EL (cell line): ENCODE data around the gene KCTD20.
A peak's percentile ranks its signal among the peaks of the same experiment; 100 is the strongest.

Source experiments
- DNase-seq: peaks from one replicate; pipeline ENCODE4 v3.0.0-alpha.2; 2016

Gene KCTD20

DNA sequence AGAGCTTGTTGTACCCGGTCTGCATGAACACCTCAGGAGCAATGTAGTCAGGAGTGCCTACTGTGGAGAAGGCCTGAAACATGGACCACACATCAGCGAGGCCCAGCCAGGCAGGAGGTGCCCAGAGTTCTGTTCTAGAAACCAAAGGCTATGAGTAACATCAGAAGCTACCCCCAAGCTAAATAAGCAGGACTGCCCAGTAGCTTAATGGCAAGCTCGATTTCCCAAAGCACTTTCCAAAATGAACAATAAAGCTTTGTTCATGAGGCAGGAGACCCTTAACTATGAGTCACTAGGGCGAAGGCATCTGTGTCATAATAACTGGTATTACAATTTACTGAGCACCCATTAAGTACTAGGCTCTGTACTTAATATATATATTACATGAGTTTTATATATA, 57.1 kb downstream of the KCTD20 start:
- DNase-seq = no peak

GRCh38 chr6:36501686-36502085, 58.9 kb downstream of the KCTD20 start:
- DNase-seq = no peak

GRCh38 chr6:36504181-36504580, 61.4 kb downstream of the KCTD20 start:
- DNase-seq = no peak

DNA sequence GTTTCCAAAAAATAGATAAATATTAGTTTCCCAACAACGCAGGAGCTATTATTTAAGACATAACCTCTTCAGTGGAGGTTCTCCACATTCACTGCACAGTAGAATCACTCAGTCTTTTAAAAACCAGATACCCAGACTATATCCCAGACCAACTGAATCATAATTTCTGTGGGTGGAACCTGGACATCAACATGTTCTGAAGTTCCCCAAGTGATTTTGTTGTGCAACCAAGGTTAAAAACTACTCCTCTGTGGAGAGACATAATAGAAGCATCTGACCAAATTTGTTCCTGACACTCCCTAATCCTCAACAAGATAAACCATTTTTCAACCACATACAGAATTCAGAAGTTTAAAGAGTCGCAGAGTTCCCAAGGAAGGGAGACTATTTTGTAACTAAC, 62.2 kb downstream of the KCTD20 start:
- no peak for DNase-seq

DNA sequence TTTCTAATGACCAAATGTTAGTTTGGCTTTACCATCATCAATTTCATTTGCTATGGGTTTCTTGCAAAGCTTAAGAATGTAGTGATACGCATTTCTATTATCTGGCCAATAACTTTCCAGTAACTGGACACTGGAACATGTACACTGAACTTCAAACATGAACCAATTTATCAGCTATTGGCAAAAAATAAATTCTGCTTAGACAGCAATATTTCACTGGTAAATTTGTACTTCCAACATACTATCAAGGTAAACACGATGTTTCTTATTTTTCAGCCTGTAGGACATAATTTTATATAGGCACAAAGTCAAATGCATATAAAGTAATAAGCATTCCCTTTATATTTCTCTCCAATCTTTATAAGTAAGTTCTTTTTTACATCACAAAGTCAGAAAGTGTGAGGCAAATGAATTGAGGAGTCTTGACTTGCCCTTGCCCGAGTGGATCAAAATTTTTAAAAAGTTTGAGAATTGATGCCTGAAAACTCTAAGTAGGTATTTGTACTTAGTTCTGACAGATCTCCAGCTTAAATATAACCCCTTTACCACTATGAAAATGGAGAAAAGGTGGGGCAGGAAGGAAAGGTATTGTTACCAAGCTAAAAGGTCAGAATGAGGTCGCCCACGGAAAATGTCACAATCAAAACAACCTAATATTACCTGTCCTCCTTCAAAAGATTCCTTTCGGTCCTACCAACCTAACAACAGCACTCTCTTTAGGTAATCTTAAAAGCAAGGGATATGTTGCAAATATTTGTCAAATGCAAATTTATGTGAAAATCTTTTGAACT, 63.1 kb downstream of the KCTD20 start:
- DNase-seq = no peak

DNA sequence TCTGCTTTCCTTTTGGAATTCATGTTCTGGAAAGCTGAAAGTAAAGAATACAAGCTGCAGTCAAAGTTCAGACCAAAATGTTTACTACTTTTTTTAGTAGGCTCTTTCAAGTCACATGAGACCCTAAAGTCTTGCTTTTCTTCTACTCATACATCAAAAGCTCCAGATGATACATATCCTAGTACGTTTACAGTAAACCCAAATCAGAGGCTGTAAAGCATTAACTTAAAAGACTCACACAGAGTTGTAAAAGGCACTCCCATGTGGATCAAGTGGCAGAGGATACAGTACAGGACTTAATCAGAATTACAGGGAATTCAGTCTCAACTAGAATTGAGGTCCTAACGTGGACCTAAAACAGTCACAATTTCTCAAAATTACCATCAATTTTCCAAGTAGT, 63.8 kb downstream of the KCTD20 start:
- no peak for DNase-seq

DNA sequence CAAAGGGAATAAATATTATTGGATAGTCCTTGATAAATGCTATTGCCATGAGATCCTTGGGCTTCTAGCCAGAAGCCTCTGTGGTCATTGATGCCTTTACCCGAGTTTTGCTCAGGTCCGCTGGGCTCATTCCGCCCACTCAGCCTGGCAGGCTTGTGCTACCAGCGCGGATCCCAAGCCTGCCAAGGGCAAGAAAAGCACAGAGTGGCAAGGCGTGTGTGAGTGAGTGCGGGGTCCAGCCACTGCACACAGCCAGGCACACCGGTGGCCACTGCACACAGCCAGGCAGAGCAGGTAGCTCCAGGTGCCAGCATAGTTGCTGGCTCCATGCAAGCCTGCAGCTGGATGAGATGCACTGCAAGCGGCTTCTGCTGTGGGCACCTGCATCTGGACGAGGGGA, 65.7 kb downstream of the KCTD20 start:
- no peak for DNase-seq

GRCh38 chr6:36510365-36510764, 67.6 kb downstream of the KCTD20 start:
- no peak for DNase-seq

GRCh38 chr6:36514554-36515456, 72.0 kb downstream of the KCTD20 start:
- DNase-seq = no peak

DNA sequence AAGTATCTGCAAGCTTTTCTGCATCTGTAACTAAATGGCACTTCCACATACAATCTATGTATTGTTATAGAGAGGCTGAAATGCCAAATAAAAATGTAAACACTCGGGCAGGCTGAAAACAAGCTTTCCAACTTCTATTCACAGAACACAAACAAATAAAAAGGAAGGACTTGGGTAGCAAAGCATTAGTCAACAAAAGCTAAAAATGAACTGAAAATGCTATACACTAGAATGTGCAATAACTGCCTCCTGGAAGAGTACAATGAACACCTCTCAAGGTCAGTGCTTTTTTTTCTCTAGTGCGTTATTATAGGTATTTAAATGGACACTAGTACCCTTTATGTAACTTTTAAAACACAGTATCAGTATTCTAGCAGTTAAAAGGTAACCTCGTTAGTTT, 73.0 kb downstream of the KCTD20 start:
- no peak for DNase-seq

GRCh38 chr6:36516559-36516958, 73.8 kb downstream of the KCTD20 start:
- no peak for DNase-seq

DNA sequence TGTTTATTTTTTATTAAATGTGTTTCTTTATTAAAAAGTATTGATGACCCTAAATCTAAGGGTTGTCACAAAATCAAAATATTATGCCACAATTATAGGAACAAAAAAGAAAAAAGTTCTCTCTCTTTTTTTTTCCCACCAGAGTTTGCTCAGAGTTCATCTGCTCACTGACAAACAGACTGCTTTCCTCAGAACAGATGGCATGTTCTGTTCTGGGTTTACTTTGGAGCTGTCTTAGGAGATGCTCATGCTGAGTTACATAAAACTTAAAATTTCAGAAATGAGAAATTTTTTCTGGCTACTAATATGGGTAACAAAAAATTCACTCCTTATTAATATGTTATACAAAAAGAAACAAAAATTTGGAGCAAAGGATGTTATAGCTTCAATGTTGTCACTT, 74.2 kb downstream of the KCTD20 start:
- no peak for DNase-seq

DNA sequence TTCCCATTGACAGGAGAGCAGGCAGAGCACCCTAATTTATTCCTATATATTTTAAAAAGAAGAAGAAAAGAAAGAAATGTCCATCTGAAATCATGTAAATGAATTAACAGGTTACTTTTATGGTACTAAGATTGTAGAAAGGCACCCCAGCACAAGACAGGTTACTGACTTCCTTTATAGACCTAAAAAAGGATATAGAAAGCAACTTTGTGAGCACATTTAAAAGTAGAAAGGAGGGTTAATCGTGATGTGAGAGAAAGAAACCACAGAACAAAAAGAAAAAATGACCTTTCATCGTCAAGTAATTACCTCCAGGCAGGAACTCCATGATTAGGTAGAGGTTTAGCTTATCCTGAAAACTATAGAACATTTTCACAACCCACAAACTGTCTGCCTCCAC, 74.6 kb downstream of the KCTD20 start:
- no peak for DNase-seq

DNA sequence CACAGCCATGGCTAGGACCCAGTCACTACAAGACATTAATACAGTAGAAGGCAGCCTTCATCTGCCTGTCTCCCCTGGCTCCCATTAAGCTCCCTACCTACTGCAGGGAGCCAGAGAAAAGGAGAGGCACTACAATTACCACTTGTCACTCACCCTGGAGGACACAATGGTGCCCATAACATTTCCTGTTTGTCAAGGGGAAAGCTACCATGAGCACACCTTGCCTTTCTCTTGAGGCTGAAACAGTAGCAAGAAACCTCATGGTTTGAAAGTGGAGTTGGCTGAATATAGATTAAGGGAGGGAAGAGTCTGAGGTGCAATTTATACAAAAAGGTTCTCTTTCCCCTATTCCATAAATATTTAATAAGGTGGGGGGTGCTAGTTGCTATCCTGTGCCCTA, 76.6 kb downstream of the KCTD20 start:
- DNase-seq = no peak

DNA sequence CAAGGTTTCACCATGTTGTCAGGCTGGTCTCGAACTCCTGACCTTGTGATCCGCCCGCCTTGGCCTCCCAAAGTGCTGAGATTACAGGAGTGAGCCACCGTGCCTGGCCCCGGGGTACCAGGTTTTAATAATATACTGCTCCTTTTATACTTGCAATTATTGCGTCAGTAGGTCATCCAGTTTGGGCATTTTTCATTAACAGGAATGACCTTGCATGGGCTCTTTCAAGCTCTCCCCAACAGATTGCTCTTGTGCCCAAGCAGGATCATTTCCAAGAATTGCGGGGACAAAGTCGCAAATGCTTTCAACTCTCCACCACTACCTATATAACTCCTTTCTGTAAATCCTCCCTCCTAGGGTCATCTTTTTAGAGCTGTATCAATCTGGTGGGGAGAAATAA, 80.7 kb downstream of the KCTD20 start:
- no peak for DNase-seq

DNA sequence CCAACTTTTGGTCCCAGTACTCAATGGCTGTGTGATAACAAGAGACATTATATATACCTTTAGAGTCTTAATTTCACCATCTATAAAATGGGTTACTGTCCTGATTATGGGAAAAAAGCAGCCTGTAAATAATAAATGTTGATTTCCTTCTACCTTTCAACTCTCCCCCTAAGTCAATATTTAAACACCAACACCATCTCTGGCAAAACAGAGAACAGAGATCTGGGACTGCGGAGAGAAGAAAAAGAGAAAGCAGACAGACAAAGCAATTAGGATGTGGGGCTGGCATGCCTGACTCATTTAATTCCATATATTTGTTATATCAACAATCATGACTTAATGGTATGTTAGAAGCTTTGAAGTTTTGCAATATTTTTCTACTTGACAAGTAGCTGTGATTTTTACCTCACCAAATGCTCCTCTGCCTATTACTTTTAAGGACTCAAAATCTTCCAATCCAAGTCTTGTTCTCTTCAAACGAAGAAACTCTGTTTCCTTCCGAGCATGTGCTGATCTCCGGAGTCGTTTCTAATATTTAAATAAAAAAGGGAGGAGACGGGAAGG, 81.2 kb downstream of the KCTD20 start:
- no peak for DNase-seq

DNA sequence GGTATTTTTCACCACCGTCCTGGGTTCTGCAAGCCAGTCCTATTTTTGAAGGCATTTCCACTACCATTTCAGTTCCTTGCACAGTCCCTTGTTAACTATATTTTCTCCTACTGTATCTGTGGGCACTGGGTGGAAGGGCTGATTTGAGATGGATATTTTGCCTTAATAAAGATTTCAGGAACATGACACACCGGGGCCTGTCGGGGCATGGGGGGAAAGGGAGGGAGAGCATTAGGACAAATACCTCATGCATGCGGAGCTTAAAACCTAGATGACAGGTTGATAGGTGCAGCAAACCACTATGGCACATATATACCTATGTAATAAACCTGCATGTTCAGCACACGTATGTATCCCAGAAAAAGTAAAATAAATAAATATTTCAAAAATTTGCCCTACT, 82.1 kb downstream of the KCTD20 start:
- DNase-seq = no peak

DNA sequence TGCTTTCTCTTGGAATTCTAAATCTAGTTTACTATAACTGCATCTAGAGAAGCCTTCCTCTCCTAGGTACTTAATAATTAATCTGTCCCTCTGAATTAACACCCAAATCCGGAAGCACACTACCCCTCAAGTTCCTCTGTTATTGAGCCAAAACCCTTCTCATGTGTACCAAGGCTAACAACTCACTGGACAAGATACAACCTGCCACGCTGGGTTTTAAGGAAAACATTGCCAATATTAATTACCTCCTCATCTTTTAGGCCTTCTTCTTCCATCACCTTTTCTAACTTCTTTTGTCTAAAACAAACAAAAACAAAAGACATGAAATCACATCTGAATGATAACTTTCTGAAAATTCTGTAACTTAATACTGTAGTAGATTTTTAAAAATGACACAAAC, 82.5 kb downstream of the KCTD20 start:
- no peak for DNase-seq

GRCh38 chr6:36526066-36526465, 83.3 kb downstream of the KCTD20 start:
- no peak for DNase-seq

DNA sequence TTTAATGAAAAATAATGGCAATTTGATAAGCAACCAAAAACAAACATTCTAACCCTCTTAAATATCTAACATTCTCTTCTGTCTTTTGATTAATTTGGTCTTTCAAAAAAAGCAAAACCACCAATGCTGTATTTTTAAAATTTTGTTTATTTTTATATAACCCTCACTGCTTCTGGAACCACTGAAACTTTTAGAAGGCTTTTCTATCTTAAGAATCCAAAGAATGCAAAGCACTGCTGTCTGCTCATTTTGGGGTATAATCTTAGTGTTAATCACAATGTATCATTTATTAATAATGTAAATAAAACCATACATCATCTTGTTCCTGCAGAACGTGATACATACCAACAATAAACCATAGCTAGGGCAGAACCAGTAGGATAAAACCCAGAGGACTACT, 90.5 kb downstream of the KCTD20 start:
- peak; percentile 41 for DNase-seq

GRCh38 chr6:36536873-36537547, 94.2 kb downstream of the KCTD20 start:
- DNase-seq = no peak

GRCh38 chr6:36539814-36540568, 97.2 kb downstream of the KCTD20 start:
- no peak for DNase-seq
